GM08714 (cell line): Measurements from ENCODE around the gene RPA1.

Source experiments
- H3K4me3 ChIP-seq: fragments of 200-500 bp; sonication (Bioruptor generic); 2 replicates; pipeline ENCODE4 v1.5.1; 2014; ENCODE audit warnings: mild to moderate bottlenecking, low read length, inconsistent platforms
- ZNF274 ChIP-seq: IDR thresholded peaks from 2 replicates; pipeline ENCODE4 v1.6.1; 2012; ENCODE audit warnings: mild to moderate bottlenecking, low read depth, low read length

RPA1 gene

DNA sequence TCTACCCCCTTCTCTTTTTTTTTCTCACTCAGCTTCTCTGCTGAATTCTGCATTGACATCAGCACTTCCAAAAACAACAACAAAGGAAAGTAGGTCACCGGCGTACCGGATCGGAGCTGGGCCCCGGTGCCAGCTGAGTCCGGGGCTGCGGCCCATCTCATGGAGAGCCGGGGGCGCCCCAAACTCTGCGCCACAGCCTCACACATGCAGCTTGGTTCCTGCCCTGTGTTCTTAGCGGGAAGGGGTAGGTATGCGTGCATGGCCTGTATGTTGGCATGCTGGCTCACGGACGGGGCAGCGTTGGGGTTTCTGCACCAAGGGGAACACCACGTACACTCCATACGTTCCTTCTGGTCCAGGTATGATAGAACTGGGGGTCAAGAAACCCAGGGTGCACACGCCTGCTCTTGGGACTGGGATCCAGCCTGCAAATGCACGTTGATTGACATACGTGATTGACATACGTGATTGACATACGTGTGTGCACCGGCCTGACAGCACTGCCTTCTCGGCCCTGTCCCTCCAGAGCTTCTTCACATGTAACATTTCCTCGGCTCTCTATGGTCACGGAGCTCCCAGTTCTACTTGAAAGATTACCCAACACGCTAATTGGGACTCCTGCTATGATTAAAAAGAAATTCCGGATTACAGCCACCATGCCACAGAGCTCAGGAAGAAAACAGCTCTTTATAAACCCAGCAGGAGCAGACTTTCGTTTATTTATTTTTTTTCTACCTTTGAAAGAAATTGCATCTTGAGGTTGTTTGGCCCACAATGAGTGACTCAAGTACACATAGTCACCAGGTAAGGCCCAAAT, 88.7 kb downstream of the RPA1 start:
- H3K4me3 ChIP-seq = no peak overlapping the region
- no peak for TF ChIP-seq ZNF274

- no peak overlapping the region for H3K4me3 ChIP-seq
- TF ChIP-seq ZNF274 = no peak
Observed at GRCh38 chr17:1919201-1919600, 89.4 kb downstream of the RPA1 start.

- no peak overlapping the region for H3K4me3 ChIP-seq
- TF ChIP-seq ZNF274 = no peak
Observed at GRCh38 chr17:1920948-1921351, 91.1 kb downstream of the RPA1 start.

- TF ChIP-seq ZNF274 = no peak
- H3K4me3 ChIP-seq = no peak overlapping the region
Observed at GRCh38 chr17:1928976-1929375, 99.2 kb downstream of the RPA1 start.

DNA sequence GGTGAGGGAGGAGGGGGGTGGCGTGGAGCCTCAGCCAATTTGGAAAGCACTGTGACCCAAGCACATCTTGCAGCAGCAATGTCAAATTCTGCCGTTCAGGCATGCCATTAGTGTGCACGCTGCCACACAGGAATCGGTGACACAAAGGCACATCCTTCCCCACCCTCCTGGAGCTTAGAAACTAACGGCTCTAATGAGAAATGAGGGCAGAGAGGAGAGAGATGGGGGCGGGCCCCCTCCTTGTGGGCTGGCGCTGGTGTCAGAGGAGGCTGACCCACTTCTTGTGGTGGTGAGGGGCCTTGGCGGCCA, 100.5 kb downstream of the RPA1 start:
- TF ChIP-seq ZNF274 = no peak
- H3K4me3 ChIP-seq = no peak overlapping the region

- no peak for TF ChIP-seq ZNF274
- H3K4me3 ChIP-seq = no peak overlapping the region
Observed at GRCh38 chr17:1931844-1932579, 102.2 kb downstream of the RPA1 start.

DNA sequence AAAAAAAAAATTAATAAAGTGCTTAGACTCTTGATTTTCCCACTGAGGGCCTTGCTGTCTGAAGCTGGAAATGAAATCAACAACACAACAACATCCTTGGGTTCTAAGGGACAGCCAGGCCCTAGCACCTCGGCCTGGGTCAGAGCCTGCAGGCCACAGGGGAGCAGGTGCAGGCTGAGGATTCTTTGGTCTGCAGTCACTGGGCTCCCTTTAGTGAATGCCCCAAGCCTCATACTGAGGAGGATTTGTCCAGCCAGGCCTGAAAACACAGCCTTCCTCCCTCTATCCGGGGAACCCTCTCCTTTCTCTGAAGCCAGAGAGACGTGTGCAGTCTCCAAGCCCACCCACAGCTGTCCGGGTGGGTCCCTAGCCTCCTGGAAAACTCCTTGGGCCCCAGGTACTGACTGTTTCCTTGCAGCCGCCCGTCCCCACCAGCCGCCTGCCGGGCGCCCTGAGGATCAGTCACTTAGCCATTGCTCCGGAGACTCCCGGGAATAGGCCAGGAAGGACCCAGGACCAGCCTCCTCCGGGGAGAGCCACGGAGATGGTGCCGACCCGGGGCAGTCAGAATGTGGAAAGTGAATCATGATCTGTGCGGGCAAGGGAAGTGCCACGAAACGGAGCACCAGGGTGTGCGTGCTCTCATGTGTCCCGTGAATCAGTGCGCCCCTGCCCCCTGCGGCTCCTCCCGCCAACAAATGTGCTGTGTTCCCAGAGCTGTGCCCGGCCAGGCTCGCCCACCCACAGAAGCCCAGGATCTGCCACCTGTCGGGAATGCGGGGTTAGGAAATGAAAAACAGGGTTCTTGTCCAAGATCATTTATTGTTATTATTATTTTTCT, 104.3 kb downstream of the RPA1 start:
- H3K4me3 ChIP-seq = no peak overlapping the region
- no peak for TF ChIP-seq ZNF274

GRCh38 chr17:1934901-1935300, 105.1 kb downstream of the RPA1 start:
- H3K4me3 ChIP-seq = no peak overlapping the region
- TF ChIP-seq ZNF274 = no peak

DNA sequence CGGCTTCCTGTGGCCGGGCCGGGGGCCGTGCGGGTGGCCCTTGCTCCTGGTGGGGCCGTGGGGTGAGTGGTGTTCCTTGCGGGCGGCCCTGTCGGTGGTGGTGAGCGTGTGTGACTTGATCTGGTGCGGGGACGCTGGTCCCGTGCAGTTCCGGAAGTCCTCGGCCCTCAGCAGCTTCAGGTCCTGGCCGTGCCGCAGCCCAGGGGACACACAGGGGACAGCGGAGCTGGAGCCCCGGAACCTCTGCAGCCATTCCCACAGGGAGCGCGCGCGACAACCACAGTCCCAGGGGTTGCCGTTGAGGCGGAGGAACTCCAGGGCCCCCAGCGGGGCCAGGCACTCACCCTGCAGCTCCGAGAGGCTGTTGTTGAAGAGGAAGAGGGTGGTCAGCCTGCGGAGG, 107.0 kb downstream of the RPA1 start:
- TF ChIP-seq ZNF274 = no peak
- no peak overlapping the region for H3K4me3 ChIP-seq

DNA sequence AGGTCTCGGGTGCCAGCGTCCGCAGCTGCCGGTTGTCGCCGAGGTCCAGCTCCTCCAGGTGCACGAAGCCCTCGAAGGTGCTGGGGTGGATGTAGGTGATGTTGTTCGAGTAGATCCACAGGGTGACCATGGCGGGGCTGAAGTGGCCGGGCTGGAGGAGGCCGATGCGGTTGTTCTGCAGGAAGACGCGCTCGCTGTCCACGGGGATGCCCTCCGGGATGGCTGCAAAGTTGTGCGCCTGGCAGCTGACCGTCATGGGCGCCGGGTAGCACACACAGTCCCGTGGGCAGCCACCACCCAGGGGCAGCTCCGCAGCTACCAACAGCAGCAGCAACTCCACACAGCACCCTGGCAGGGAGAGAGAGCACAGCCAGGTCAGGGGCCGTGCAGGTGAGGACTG, 107.7 kb downstream of the RPA1 start:
- TF ChIP-seq ZNF274 = no peak
- H3K4me3 ChIP-seq = no peak overlapping the region

DNA sequence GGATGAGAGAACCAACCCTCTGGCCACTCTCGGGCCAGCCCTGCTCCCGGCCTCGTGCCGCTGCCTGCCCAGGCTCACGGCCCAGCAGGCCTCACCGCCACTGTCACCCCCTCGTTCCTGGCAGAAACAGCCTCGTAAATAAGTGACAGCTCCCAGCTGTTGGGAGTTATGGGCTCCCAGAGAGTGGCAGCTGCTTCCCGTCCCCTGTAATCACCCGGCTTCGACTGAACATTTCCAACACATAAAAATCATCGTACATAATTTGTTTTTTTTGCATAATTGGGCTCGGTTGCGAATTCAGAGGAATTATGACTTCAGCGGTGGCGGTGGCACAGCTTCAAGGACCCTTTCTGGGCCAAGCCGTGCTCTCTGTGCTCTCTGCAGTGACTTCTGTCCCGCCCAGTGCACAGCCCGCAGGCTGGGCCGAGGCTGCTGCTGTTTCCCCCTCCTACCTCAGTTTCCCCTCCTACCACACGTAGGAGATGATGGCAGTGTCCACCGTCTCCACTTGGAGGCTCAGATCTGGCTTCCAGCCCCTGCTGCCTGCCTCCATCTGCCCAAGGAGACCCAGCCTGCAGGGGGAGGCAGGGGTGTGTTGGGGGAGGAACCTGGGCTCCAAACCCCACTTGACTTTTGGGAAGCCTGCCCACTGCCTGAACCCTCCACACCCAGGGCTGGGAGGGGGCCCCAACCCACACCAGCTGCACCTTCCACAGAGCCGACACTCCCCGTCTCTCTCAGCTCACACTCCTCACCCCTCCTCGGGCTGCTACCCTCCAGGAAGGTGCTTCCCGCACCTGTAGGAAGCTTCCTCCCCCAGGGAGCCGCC, 110.4 kb downstream of the RPA1 start:
- TF ChIP-seq ZNF274 = no peak
- H3K4me3 ChIP-seq = no peak overlapping the region

- no peak overlapping the region for H3K4me3 ChIP-seq
- TF ChIP-seq ZNF274 = no peak
Observed at GRCh38 chr17:1940810-1941185, 111.0 kb downstream of the RPA1 start.

DNA sequence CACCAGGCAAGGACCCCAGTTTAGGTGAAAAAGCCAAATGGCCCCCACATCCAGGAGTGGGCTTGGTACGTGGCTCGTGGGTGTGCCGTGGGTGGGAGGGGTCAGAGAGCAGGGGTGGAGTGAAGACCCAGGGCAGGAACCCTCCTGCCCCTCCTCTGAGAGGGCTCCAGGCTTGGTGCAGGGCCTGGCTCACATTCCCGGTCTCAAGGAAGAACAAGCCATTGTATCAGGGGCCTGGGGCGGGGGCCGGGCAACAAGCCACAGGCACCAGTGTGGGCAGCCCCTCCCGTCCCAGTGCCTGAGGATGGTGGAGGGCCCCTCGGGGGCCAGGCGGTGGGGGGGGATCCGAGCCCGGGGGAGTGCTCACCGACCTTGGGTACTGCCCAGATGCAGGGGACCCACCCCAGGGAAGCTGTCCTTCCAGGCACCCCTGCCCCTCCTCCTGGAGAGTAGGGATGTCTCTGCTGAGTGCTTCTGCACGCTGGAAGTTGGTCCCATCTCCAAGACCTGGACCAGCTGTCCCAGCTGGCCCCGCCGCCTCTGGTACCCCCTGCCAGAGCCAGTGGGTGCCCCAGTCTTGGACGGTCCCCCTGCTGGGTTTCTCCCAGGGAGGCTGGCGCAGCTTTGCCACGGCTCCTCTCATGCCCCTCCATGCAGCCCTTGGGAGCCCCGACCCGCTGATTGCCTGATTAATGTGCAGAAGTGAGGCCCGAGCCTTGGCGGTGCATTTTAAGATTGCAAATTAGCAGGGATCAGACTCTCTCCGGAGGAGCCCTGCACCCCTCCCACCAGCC, 111.7 kb downstream of the RPA1 start:
- no peak overlapping the region for H3K4me3 ChIP-seq
- no peak for TF ChIP-seq ZNF274
